ENCODE measurements around the gene DCXR.

- TF ChIP-seq EZH2 (IDR thresholded peaks at IDR 0.05; ENCODE audit: borderline replicate concordance, control insufficient read depth, low read depth, low read length): no peak
- TF ChIP-seq CTCF (IDR thresholded peaks at IDR 0.05 in 2 of 3, conservative IDR thresholded peaks at IDR 0.05 in 1 of 3; ENCODE audit: control insufficient read depth in 2 of 3, extremely low read depth in 1 of 3, insufficient read depth in 1 of 3, low read depth in 3 of 3, low read length in 3 of 3): no peak
- TF ChIP-seq BMI1 (IDR thresholded peaks at IDR 0.05; ENCODE audit: borderline replicate concordance): no peak
- TF ChIP-seq MYC (IDR thresholded peaks at IDR 0.05; ENCODE audit: insufficient read depth, insufficient read length, insufficient replicate concordance, low read length, severe bottlenecking): no peak
These were observed 45.7 kb downstream of the DCXR start for GRCh38 chr17:81991684-81992305.
